GM12865 (cell line): ENCODE measurements around the gene BZW2.

Experiments
- DNase-seq: peaks from one replicate; pipeline ENCODE4 v3.0.0; 2010; ENCODE audit warnings: low read depth
- H3K4me3 ChIP-seq: 2 replicates; pipeline ENCODE4 v1.5.1; 2011; ENCODE audit warnings: mild to moderate bottlenecking, low read depth, low read length, control low read depth
- TF ChIP-seq, protein P1 (sequence below): IDR thresholded peaks from 2 replicates; pipeline ENCODE4 v1.5.1; 2011; ENCODE audit warnings: low read length, control low read depth, low read depth, inconsistent platforms; ENCODE audit not compliant: insufficient read depth; ENCODE audit errors: missing control alignments

The BZW2 gene

DNA sequence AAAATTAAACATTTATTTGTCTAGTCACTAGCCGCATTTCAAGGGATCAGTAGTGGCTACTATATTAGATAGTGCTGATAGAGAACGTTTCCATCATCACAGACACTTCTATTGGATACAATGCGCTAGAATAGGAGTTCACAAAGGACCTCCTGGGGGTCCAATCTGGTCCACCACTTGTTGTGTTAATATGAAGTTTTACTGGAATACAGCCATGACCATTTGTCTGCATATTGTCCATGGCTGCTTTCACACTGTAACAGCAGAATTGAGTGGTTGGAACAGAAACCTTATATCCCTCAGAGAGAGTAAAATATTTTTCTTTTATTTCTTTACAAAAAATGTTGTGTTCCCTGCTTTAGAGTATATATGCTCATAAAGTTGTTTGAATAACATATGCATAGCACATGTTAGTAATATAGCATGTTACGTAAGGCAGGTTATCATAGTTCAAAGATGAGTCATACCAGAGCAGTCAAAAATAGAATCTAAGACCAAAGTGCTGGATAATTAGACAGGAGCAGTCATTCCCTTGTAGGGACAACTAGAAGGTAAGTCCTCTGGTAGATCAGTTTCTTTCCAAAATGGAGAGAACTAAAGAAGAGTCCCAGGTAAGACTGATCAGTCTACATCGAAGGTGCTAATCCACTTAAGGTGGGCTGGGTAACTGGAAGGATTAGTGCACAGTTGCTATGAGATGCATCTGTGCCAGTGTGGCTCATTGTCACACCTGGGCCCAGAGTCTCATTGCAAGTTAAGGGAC lies 14.9 kb downstream of the BZW2 start:
- no peak overlapping the region for H3K4me3 ChIP-seq
- DNase-seq, result no peak
- TF ChIP-seq, protein P1, sequence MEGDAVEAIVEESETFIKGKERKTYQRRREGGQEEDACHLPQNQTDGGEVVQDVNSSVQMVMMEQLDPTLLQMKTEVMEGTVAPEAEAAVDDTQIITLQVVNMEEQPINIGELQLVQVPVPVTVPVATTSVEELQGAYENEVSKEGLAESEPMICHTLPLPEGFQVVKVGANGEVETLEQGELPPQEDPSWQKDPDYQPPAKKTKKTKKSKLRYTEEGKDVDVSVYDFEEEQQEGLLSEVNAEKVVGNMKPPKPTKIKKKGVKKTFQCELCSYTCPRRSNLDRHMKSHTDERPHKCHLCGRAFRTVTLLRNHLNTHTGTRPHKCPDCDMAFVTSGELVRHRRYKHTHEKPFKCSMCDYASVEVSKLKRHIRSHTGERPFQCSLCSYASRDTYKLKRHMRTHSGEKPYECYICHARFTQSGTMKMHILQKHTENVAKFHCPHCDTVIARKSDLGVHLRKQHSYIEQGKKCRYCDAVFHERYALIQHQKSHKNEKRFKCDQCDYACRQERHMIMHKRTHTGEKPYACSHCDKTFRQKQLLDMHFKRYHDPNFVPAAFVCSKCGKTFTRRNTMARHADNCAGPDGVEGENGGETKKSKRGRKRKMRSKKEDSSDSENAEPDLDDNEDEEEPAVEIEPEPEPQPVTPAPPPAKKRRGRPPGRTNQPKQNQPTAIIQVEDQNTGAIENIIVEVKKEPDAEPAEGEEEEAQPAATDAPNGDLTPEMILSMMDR, result no peak

DNA sequence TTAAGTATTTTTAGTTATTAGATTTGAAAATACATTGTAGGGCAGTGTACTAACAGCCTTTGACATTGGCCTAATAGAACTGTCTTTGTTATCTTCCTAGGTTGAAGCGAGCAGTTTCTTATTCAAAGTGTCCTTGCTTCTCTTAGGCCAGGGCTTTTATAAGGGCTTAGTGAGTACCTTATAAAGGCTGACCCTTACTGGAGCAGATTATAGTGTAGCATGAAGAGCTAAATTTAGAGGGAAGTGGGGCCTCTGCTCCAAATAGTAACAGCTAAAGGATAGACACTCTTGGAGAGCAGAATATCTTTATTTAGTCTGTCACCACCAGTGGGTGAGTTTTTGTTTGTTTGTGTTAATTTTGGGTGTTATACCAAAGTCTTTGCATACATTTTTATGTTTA lies 15.9 kb downstream of the BZW2 start:
- no peak overlapping the region for H3K4me3 ChIP-seq
- TF ChIP-seq, protein P1, result no peak
- DNase-seq, result no peak

DNA sequence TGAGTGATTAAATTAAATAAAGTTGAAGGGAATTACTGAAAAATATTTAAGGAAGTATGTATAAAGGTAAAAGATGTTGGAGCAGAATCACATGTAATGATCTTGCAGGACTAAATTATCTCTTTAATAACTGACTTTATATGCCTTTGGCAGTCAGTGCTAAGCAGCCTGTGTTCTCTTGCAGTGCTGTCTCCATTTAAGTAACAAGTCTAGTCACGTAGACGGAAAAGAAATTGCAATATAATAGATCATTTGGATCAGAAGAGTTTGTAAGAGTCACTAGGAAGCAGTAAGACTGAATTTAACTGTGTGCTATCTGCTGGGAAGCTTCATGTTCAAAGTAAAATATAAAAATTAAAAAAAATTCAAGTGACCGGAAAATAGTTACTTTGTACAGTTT lies 21.4 kb downstream of the BZW2 start:
- H3K4me3 ChIP-seq, result no peak overlapping the region
- DNase-seq, result no peak
- TF ChIP-seq, protein P1, result no peak

DNA sequence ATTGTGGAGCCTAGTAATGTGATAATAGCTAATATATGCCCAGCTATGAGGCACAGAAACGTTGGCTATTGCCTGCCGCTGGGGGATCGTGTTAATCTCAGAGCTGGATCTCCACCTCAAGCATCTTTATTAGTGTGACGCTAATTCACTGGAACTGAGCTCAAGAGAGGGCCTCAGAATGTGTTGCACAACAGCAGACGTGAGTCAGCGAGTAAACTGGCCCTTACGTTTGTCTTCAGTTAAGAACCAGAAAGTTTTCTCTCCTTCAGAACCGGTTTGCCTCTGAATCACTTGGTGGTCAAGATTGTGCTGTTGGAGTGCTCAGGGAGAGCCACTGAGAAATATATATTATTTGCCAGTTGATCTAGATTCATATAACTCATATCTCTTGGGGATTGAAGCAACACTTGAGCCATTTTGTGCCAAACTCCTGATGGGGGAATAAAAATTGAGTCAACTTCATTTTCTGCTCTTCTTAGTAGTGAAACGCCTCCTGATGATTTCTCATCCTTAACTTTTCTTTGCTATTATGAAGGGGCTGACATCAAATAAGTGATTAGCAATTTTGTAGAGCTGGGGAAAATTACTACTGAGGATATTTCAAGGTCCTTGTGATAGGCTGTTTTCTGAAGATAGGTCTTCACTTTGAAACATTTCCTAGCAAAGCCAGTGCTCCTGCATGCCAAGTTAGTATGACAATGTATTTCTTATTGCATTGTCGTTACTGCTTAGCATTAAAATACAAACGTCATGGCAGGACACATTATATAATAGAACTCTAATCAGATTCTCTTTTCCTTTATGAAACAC lies 22.3 kb downstream of the BZW2 start:
- DNase-seq, result no peak
- TF ChIP-seq, protein P1, result no peak
- no peak overlapping the region for H3K4me3 ChIP-seq

DNA sequence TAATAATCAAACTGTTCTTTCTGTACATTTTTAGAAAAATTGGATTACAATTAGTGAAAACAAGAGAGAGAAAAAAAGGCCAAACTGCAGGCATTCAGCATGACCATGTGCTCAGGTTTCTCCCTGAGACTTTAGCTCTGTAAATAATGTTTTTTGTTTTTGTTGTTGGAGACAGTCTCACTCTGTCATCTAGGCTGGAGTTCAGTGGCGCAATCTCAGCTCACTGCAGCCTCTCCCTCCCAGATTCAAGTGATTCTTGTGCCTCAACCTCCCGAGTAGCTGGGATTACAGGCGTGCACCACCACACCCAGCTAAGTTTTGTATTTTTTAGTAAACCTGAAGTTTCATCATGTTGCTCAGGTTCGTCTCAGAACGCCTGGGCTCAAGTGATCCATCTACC lies 23.0 kb downstream of the BZW2 start:
- no peak for DNase-seq

GRCh38 chr7:16669581-16669980 lies 23.6 kb downstream of the BZW2 start:
- no peak overlapping the region for H3K4me3 ChIP-seq
- no peak for DNase-seq

More for the DNA sequence above, 23.0 kb downstream of the BZW2 start:
- H3K4me3 ChIP-seq, result no peak overlapping the region
- TF ChIP-seq, protein P1, result no peak

More at GRCh38 chr7:16669581-16669980, 23.6 kb downstream of the BZW2 start:
- TF ChIP-seq, protein P1, result no peak
